PC-9 (cell line): ENCODE results near the gene MSMO1.

Experiments
- CTCF ChIP-seq: fragments of 200-600 bp; sonication (generic); conservative IDR thresholded peaks from 2 replicates; pipeline ENCODE4 v1.6.1; 2017; ENCODE audit warnings: mixed run types, antibody characterized with exemption, mild to moderate bottlenecking, moderate library complexity
- EZH2 ChIP-seq: fragments of 200-600 bp; sonication (generic); IDR thresholded peaks from 2 replicates; pipeline ENCODE4 v1.8.0; 2017; ENCODE audit warnings: antibody characterized with exemption, low read depth

GRCh38 chr4:165293927-165294649 is 33.4 kb upstream of the MSMO1 start:
- TF ChIP-seq EZH2 = no peak
- no peak for TF ChIP-seq CTCF
